HG03460 (cell line): ENCODE results near the gene PIPOX.
"Not testable (repeated sequence)": the region's sequence is repeated elsewhere in the genome, so short reads cannot be mapped to it uniquely, and the experiment has no call there.

Source experiments
- ATAC-seq: cut with Tn5 transposase; IDR thresholded peaks from one replicate; pipeline ENCODE4 v1.9.1; 2021; ENCODE audit not compliant: unreplicated experiment

The PIPOX gene

DNA sequence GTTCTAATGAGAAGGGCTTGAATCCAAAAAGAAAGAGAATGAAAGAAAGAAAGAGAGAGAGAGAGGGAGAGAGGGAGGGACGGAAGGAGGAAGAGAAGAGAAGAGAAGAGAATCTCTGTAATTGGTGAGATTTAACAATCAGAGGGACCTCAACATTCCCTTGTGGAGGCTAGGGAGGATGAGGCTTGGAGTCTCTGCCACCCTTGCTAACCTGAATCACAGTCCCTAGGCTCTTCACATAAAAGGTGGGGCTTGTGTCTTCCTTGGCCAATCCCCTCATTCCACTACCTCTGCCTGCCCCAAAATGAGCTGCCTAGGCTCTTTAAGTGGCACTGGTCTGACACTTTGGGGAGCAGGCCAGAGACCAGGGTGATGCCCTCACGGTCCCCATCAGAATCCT lies 30.1 kb downstream of the PIPOX start:
- no peak for ATAC-seq

DNA sequence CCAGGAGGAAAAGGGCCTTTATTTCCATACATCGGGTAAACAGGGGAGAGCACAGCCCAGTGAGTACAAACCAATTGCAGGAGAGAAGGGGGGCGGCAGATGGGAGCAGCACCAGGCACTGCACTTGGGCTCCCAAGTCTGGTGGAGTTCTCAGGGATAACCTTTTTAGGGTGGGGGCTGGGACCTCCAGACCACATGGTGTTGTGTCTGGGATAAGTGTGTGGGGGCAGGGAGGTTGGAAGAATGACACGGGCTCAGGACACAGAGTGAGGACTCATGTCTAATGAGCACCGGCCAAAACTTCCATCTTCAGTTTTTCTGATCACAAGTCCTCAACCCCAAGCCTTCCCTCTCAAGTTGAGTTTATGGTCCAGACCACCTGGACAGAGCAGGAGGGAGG lies 30.6 kb downstream of the PIPOX start:
- no peak for ATAC-seq

DNA sequence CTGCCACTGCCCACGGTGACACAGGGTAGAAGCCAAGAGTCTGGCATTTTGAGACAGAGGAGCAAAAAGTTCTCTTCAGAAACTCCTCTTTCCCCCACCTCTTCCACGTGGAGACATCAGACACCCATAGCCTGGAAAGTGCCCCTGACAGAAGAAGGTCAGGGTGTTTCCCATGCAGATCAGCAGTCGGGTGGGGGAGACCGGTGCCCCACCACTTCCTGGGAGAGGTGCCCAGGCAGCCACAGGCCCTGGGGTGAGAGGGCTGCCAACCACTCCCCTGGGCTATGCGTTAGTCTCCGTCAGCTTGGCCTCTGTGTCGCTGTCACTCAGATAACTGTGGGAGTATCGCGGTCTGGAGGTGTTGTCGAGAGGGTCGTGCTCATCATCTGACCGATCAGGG lies 31.5 kb downstream of the PIPOX start:
- no peak for ATAC-seq

DNA sequence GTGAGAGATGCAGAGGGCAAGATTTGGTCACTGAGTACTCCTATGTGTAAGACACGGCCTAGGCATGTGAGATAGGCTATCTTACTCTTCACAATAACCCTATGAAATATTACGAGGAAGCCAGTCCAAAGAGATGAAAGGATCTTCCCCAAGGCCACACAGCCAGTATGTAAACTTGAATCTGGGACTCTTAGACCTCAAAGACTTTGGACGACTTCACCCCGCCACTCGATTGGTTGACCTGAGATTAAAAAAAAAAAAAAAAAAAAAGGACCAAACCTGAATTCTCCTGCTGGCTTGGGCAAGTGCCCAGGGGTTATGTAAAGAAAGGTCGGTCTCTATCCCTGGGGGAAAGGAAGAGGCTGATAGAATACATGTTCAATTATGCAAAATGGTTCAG lies 33.1 kb downstream of the PIPOX start:
- ATAC-seq = no peak

DNA sequence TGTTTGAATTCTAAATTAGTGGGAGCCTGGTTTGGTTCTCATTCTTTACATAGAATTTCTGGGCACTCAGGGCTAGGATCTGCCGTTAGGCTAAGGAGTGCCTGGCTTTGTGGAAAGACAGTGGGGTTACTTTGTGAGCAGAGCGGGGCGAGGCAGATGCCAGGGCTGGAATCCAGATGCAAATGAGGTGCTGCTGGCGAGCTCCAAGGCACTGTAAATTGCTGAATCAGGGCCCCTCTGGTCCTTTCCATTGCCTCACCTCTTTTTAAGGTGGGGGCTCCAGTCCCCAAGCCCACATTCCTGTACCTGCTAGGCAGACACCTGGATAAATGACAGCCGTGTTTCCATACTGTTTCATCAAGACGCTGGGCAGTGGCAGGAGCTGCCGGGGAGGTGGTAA lies 33.8 kb downstream of the PIPOX start:
- no peak for ATAC-seq

DNA sequence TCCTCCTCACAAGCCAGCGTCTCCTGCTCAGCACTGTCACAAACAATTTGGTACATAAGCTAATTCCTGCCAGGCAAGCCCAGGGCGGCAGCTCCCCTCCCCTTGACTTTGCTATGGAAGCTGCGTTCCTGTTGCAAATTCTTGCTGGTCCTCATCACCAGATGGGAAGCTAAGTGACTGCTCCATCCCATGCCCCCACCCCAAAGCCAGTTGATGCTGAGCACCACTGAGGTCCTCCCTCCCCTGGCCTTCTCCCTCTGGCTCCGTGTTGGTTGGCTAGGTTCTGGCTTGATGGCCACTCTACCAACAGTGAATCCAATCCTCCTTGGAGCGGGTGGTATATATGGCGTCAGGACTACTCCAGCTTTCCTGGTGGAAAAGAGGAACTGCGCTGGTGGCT lies 34.4 kb downstream of the PIPOX start:
- no peak for ATAC-seq

DNA sequence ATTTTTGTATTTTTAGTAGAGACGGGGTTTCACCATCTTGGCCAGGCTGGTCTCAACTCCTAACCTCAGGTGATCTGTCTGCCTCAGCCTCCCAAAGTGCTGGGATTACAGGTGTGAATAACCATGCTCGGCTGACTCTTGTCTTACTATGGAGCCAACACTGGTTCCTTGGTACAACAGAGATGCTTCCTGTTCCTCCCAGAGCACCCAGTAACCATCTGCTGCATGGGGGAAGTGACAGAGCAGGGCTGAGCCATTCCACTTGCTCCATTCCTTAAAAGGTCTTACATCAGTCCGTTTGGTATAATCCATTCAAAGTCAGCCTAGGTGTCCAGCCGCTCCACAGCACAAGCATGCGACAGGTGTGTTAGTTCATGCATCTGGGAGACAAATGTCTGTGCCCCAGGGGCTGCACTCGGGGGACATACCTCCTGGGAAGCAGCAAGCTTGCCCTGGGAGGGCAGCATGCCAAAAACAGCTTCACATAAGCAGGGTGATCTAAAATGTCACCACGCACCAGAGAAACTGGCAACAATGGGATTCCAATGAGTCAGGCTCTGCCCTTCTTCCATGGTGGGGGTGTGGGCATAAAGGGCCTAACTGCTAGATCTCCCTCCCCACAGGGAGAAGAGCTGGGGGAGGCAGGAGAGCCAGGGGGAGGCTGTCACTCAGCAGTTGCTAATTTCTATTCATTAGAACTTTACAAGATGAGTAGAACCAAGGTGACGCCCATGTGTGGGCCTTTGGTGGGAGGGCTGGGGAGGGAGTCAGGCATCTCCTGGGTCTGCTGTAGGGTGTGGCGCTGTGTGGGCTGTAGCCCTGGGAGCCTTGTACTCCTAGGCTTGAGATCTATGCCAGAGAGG lies 35.5 kb downstream of the PIPOX start:
- ATAC-seq = no peak

DNA sequence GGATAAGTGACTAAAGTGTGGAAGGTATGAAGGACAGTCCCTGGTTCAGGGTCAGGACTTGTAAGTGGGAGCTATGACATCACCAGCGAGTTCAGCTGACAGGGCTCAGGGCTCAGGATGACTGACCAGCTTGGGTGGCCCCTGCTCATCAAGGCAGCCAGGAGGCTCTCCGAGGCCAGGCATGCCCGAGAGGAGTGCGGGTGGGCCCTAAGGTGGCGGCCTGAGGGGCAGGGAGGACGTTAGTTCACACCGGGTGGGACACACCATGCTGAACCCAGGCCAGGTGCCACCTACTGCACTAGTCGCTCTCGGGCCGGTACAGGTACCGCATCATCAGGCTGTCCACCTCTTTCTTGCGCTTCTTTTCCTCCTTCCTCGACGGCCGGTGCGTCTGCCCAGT lies 36.5 kb downstream of the PIPOX start:
- ATAC-seq = no peak

DNA sequence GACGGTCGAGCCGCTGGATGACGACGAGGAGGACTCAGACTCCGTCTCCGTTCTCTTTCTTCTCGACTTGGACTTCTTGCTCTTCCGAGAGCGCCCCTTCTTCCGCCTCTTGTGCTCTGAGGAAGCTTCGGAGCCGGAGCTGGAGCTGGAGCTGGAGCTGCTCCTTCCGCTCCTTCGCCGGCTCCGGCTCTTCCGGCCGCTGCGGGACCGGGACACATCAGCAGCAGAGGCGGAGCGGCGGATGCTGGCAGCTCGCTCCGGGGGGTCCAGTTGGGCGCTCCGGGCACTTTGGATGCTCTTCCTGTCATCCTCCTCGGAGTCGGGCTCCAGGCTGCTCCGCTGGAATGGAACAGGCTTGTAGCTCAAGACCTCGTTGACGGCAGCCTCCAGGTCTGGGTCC lies 36.9 kb downstream of the PIPOX start:
- no peak for ATAC-seq

DNA sequence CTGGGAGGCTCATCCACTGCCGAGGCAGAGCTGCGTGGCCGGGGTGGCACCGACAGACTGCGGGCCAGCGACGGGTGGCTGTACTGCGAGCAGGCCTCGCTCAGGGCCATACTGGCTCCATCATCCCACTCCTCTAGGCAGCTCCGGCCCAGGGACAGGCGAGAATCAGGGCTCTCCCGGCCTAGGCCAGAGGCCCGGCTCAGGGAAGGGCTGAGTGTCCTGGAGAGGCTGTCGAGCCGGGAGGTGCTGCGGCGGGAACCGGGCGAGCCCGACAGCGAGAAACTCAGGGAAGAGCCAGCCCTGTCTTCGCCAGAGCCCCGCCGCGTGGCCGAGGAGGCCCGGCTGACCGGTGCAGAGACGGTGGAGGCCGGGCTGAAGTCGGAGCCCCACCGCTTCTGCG lies 37.4 kb downstream of the PIPOX start:
- ATAC-seq = no peak

DNA sequence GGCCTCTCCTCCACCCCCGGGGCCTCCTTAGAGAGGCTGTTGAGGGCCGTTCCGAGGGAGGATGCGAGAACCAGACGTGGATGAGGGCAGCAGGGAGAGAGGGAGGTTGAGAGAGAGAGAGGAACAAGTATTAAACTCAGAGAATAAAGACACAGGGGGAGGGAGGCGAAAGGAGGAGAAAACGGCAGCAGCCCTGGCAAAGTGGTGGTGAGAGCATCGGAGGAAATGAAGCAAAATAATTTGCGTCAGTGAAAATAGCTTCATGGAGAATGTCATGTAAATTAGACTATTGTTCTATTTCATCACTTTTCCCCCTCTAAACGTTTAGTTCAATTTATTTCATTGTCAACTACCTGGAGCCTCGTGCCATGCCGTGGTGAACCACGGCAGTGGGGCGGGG lies 38.0 kb downstream of the PIPOX start:
- ATAC-seq = no peak

DNA sequence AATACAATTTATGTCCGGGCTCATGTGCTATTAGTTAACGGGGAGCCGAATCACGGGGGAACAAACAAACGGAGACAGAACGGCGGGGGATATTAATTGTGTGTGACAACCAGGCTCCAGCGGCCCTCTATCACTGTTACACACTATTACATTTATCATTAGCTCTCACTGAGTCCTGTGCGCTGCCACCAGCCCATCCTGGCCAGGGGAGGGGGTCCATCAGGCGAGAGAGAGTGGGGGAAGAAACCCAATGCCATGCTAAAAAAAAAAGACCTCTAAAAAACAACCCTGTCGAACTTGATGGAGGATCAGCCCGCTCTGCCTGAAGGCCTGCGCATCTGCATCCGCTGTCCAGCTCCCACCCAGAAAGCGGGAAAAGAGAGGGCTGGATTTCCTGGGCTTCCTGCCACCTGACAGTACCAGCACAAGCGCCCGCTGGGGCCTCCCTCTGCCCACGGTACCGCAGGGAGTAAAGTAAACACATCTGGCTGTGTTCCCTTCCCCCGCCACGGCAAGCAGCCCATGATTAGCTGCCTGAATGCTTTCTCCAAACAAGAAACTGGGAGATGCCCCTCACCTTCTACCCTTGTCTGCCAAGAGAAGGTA lies 41.7 kb downstream of the PIPOX start:
- no peak for ATAC-seq

DNA sequence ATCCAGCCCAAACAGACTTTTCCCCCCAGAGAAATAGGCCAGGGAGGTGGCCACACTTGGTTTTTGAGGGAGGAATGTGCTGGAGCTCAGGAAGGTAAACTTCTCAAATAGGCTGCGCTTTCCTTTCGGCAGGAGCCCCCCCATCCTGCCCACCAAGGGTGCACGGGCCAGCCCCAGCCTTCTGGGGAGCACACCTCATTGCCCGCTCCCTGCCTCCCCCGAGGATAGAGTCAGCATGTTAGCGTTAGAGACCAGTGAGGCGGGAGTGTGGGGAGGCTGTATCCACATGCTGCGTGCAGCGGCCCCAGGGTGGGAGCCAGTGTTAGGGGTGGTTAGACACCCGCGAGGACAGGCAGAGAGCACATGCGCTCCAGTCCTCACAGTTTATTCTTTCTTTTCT lies 42.3 kb downstream of the PIPOX start:
- ATAC-seq = no peak

DNA sequence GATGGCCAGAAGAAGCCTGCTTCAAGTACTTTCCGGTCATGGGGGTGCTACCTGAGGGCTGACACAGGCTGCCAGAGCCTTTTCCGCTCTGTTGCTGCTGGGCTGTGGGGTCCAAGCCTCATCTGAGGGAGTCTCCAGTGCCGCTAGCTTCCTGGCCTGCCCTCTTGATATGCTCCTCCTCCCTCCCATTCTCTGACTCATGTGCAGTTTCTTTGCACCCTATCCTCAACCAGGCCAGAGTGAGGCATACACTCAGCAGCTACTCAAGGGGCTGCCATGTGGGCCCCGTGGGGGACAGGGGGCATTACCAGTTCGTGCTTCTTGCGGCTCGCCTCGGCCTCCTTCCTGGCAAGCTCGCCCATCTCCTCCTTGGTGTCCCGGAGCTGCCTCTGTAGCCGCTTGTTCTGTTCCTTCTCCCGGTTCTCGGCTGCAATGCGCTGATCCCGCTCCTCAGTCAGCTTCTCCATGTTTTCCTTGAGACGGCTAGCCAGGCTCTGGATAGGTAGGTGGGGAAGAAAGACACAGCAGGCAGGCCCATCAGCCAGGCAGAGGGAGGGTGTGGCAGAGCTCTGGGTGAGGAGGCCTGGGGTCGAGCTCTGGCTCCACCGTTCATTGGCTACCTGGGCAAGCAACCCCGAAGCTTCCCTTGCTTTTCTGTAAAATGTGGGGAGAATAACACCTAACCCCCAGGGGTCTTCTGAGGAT lies 43.8 kb downstream of the PIPOX start:
- ATAC-seq = no peak

DNA sequence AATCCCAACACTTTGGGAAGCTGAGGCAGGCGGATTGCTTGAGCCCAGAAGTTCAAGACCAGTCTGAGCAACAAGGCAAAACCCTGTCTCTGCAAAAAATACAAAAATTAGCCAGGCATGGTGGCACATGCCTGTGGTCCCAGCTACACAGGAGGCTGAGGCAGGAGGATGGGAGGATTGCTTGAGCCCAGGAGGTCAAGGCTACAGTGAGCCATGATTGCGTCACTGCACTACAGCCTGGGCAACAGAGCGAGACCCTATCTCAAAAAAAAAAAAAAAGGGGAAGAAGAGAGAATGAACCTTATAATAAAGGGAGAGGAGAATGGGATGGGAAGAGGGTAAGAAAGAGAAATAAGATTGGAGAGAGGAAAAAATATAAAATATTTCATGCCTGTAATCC lies 45.8 kb downstream of the PIPOX start:
- ATAC-seq = not testable (repeated sequence)

DNA sequence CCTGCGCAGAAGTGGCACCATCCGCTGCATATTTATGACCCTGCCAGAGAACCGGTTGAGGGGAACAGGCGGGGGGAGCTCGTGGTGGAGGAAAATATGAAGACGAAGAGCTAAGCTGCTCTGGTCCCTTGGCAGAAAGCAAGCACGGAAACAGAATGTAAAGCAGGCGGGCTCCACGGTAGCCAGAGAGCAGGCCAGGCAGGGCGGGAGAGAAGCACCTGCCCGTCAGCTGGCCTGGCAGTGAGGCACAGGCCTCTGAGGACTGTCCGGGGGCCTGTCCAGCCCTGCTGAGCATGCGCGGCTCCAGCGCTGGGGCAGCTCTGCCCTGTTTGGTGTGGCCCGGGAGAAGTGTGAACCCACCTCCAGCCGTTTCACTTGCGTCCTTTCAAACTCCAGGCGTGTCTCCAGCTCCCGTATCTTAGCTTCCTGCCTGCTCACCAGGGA lies 46.7 kb downstream of the PIPOX start:
- no peak for ATAC-seq

DNA sequence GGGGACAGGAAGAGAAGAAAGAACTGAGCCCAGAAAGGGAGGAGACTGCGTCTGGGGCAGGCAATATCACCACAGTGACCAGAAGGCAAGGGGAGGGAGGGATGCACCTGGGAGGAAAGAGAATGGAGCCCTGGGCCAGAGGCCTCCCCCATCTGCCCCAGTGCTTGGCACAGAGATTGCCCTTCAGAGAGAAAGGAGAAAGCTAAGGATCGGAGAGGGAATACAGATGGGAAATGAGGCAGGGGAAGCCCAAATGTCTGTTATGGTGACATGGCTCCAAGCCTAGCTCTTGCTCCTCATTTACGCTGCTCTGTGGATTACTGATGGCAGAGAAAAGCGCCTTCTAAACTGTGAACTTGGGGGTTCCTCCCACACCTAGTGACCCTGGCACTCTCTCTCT lies 47.2 kb downstream of the PIPOX start:
- no peak for ATAC-seq

DNA sequence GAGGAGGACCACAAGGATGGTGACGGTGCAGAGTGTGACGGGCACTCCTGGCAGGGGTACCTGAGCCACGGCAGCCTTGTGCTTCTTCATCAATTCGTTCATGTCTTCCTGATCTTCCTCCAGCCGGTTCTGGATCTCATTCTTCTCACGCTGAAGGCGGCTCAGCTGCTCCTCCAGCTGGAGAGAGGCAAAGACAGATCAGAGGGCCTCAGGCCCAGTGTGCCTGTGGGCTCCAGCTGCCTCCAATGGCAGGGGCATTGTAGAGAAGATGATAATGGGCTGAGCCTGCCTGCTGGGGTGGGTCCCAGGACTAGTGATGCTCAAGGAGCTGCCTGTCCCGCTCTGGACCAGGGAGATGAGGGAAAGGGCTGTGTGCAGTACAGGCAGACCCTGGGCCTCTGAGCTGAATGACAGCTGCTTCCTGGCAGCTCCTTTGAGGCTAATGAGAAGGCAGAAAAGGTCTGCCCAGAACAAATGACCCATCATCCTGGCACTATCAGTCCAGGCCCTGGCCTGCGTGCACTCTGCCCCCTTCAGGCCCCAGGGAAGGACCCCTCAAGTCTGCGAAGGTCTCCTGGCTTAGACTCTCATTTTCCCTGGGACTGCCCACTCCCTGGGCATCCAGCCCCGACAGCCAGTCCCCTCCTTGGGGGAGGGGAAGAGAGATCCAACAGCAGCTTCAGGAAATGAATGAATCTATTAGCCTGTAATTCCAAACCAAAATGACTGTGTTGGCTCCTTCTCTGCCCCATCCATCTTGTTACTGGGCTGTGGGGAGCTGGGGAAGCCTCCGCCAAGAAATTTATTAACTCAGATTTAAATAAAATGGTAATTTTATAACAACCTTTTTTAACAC lies 48.0 kb downstream of the PIPOX start:
- ATAC-seq = no peak

DNA sequence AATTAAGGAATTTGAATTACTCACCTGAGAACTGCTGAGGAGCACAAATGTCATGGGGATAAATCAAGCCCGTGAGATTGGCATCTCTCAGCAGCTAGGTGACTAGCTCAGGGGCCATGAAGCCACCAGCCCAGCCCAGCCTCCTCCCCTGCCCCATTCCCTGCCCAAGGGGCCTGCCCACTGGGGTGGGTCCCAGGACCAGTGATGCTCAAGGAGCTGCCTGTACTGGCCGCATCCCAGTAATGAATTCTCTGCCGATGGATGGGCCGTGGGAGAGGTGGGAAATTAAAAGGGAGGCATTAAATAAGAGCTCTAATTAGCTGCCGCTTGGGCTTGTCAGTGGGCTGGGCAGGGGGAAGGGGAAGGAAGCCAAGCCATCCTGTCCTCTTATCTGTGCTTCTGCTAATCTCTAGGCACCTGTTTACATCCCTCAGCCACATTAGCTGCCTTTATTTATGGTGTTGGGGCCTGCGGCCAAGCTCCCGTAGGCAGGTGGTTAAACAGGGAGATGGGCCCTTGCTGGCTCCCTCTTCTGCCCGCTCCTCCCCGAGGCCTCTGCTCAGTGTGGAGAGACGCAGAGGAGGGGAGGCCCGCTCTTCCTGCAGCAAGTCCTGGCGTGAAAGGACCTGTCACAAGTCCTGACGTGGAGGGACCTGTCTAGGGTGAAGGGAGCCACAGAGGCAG lies 48.8 kb downstream of the PIPOX start:
- ATAC-seq = no peak

DNA sequence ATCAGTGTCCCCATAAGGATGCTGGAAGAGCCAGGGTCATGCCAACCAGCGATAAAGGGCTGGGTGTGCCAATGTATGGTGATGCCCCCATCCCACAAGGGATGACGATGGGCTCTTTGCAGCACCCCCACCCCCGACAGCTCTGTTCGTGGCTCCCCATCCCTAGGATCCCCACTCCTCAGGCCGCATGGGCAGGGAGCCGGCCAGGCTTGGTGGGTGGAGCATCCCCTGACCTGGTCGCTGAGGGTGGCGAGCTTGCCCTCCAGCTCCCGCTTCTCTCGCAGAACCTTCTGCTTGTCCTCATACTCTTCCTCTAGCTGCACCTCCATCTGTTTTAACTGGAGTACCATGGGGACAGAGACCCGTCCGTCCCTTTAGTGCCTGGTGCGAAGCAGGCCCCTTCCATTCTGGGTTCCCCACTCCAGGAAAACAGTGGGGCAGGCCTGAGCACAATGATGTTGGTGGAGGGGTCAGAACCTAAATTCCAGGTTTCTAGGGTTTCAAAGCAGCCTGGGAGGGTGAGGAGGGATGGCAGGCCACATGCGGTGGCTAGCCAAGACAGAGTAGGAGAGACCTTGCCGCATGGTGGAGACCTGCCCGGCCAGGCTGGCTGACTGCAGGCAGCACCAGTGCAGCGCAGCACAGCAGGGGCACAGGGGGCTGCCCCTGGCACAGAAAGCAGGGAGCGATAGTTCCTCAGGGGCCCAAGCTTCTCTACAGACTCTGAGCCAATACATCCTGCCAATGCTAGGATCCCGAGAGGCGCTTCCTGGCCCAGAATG lies 50.3 kb downstream of the PIPOX start:
- ATAC-seq = no peak
